ENCODE data around the gene TCAP. TPM values are rescaled to one million over a fixed set of nuclear protein-coding genes. Genes with fewer than 3 reads are reported as not detected.

Gene TCAP
- total RNA-seq, 1 donor from 2014 or later: 2.7 TPM

- Mint-ChIP-seq H3K27ac (no peak overlapping the region), H3K36me3 (ENCODE audit: insufficient read depth) (no peaks in the 10 kb centered on the region), H3K27me3 (peaks cover 36% of the 10 kb centered on the region), H3K9me3 (ENCODE audit: low read depth) (no peaks in the 10 kb centered on the region), H3K4me3 (ENCODE audit: low read depth) (no peak overlapping the region), H3K4me1 (ENCODE audit: low read depth) (peaks cover 12% of the 10 kb centered on the region)
- no peak for TF ChIP-seq CTCF (IDR thresholded peaks at IDR 0.05; ENCODE audit: unreplicated experiment)
- no peak for DNase-seq (ENCODE audit: low spot score, unreplicated experiment)
These were observed 32.8 kb upstream of the TCAP start for GRCh38 chr17:39632153-39632941.

- Mint-ChIP-seq H3K27ac (no peak overlapping the region), H3K9me3 (ENCODE audit: low read depth) (no peaks in the 10 kb centered on the region), H3K27me3 (peaks cover 27% of the 10 kb centered on the region), H3K4me1 (ENCODE audit: low read depth) (peaks cover 20% of the 10 kb centered on the region), H3K4me3 (ENCODE audit: low read depth) (no peak overlapping the region), H3K36me3 (ENCODE audit: insufficient read depth) (no peaks in the 10 kb centered on the region)
- TF ChIP-seq CTCF (IDR thresholded peaks at IDR 0.05; ENCODE audit: unreplicated experiment): no peak
- DNase-seq (ENCODE audit: low spot score, unreplicated experiment): no peak
These were observed 31.5 kb upstream of the TCAP start for GRCh38 chr17:39633570-39634183.

- H3K9me3 Mint-ChIP-seq (ENCODE audit: low read depth): no peaks in the 10 kb centered on the region
- no peak for DNase-seq (ENCODE audit: low spot score, unreplicated experiment)
- H3K36me3 Mint-ChIP-seq (ENCODE audit: insufficient read depth): no peaks in the 10 kb centered on the region
- H3K4me3 Mint-ChIP-seq (ENCODE audit: low read depth): no peak overlapping the region
- H3K27ac Mint-ChIP-seq: no peak overlapping the region
- H3K4me1 Mint-ChIP-seq (ENCODE audit: low read depth): peaks cover 20% of the 10 kb centered on the region
- peak; percentile 80 for TF ChIP-seq CTCF (IDR thresholded peaks at IDR 0.05; ENCODE audit: unreplicated experiment)
- H3K27me3 Mint-ChIP-seq: peaks cover 21% of the 10 kb centered on the region
These were observed 30.7 kb upstream of the TCAP start for GRCh38 chr17:39634384-39634871.

- Mint-ChIP-seq H3K9me3 (ENCODE audit: low read depth) (no peaks in the 10 kb centered on the region), H3K4me1 (ENCODE audit: low read depth) (peaks cover 20% of the 10 kb centered on the region), H3K36me3 (ENCODE audit: insufficient read depth) (no peaks in the 10 kb centered on the region), H3K4me3 (ENCODE audit: low read depth) (peak overlapping the region; percentile 91), H3K27ac (no peak overlapping the region), H3K27me3 (peaks cover 13% of the 10 kb centered on the region)
- no peak for TF ChIP-seq CTCF (IDR thresholded peaks at IDR 0.05; ENCODE audit: unreplicated experiment)
- no peak for DNase-seq (ENCODE audit: low spot score, unreplicated experiment)
These were observed 29.5 kb upstream of the TCAP start for GRCh38 chr17:39635614-39636176.

GRCh38 chr17:39636587-39636926 is 28.6 kb upstream of the TCAP start:
- H3K4me1 Mint-ChIP-seq (ENCODE audit: low read depth): peaks cover 17% of the 10 kb centered on the region
- H3K4me3 Mint-ChIP-seq (ENCODE audit: low read depth): peak overlapping the region; percentile 91
- H3K27me3 Mint-ChIP-seq: peaks cover 5% of the 10 kb centered on the region
- peak overlapping the region; percentile 74 for H3K27ac Mint-ChIP-seq
- no peaks in the 10 kb centered on the region for H3K36me3 Mint-ChIP-seq (ENCODE audit: insufficient read depth)
- DNase-seq (ENCODE audit: low spot score, unreplicated experiment): no peak
- no peak for TF ChIP-seq CTCF (IDR thresholded peaks at IDR 0.05; ENCODE audit: unreplicated experiment)
- no peaks in the 10 kb centered on the region for H3K9me3 Mint-ChIP-seq (ENCODE audit: low read depth)
